Astrocyte of the hippocampus (primary cell): ENCODE measurements around the gene COL19A1.
"Not testable (repeated sequence)": the region's sequence is repeated elsewhere in the genome, so short reads cannot be mapped to it uniquely, and the experiment has no call there.

Experiments used
- DNase-seq: peaks from one replicate; pipeline ENCODE4 v3.0.0; 2011; ENCODE audit warnings: low read depth, low spot score

Gene COL19A1

DNA sequence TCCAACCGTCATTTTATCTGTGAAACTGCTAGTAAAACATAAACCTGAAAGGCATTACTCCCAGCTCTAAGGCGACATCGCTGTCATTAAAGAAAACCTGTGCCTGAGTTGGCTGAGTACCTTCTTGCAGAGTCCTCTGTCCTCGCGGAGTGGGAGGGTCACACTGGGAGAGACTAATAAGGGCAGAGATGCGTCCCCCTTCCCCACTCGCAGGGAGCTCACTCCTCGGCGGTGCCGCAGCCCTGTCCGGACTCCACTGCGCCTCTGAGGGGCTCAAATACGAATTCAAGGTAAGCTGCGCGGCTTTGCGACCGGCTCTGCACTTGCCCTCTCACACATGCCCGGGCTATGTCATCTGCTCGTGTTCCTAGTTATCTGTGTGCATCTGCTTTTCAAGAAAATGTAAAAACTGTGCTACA lies at the start of gene COL19A1:
Gene COL19A1, plus strand, starts transcription at position 206 of the 419 bp plus-strand sequence. CDS start 13,012 bp downstream, outside the sequence.
- DNase-seq: peak; percentile 29

GRCh38 chr6:69816569-69816968 lies 49.8 kb upstream of the COL19A1 start:
- no peak for DNase-seq

DNA sequence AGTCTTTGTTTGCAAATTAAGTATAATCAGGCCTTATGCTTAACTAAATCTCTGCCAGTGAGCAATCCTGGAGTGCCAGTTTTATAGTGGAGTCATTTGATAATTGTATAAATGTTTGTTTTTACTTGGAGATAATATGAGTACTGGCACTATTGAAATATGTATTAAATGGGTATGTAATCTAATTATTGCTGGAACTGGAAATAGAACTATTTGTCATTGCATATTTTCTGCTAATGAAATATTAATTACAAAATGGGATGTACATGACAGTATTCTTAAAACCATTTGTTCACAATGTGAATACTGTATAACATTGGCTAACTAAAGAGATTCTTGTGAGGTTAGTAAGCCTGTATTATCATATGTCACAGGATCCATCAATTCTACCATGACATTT lies 49.0 kb upstream of the COL19A1 start:
- no peak for DNase-seq

GRCh38 chr6:69818223-69818930 lies 48.0 kb upstream of the COL19A1 start:
- DNase-seq: no peak

GRCh38 chr6:69819138-69819537 lies 47.2 kb upstream of the COL19A1 start:
- DNase-seq: no peak

DNA sequence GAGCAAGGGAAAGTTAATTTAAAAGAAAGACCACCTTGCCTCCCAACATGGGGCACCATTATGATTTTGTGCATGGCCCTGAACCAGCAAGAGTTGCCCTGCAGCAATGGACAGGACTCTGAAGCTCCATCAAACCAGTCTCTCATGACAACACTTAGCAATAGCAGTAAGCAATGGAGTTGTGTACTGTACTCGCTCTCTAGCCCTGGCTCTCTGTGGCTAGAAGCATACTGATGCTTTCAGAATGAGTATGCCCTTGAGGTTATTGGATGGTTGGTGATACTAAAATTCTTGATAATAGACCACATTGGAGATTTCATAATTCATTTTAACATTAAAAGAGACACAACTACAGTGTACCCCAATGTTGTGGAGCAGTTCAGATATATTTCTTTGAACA lies 46.3 kb upstream of the COL19A1 start:
- no peak for DNase-seq

DNA sequence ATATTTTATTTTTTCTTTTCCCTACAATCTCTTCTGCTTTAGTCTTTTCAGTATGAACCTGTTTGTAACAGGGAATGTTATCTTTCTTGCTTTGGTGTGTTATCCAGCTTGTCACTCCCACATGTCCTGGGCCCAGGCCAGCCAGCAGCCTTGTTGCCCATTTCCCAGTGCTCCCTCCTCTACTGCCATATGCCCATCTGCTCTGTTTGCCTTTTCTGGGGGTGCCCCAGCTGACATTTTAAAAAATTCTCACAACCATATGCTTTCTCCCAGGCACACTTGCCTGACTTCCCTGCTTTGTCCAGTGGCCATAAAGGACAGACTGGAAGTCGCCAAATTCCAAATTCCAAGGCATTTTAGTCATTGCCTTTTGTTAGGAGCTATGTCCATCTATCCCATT lies 45.9 kb upstream of the COL19A1 start:
- DNase-seq: peak; percentile 29

DNA sequence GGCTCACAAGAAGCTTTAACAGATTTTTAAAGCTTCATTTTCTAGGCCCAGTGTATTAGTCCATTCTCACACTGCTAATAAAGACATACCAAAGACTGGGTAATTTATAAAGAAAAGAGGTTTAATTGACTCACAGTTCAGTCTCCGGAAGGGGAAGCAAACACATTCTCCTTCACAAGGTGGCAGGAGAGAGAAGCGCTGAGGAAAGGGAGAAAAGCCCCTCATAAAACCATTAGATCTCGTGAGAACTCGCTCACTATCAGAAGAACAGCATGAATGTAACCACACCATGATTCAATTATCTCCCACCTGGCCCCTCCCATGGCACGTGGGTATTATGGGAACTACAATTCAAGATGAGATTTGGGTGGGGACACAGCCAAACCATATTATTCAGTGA lies 42.0 kb upstream of the COL19A1 start:
- not testable (repeated sequence) for DNase-seq

DNA sequence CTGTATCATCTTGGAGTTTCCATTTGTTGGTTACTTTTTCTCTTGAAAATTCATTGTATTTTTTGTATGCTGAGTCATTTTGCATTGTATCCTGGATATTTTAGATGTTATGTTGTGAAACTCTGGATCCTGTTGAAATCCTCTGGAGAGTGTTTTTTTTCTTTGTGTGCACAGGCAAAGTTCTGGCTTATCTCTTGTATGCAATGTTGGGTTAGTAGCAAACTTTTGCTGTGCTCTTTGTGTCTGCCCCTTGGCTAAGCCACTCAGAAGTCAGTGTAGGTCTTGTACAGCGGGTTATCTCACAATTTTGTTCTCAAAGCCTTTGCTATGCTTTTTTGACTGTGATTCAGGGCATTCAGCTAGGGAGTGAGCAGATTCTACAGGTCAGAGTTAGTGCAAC lies 40.5 kb upstream of the COL19A1 start:
- peak; percentile 16 for DNase-seq

- peak; percentile 80 for DNase-seq
Observed at GRCh38 chr6:69827276-69827893, 39.0 kb upstream of the COL19A1 start.

GRCh38 chr6:69832558-69832957 lies 33.8 kb upstream of the COL19A1 start:
- no peak for DNase-seq

DNA sequence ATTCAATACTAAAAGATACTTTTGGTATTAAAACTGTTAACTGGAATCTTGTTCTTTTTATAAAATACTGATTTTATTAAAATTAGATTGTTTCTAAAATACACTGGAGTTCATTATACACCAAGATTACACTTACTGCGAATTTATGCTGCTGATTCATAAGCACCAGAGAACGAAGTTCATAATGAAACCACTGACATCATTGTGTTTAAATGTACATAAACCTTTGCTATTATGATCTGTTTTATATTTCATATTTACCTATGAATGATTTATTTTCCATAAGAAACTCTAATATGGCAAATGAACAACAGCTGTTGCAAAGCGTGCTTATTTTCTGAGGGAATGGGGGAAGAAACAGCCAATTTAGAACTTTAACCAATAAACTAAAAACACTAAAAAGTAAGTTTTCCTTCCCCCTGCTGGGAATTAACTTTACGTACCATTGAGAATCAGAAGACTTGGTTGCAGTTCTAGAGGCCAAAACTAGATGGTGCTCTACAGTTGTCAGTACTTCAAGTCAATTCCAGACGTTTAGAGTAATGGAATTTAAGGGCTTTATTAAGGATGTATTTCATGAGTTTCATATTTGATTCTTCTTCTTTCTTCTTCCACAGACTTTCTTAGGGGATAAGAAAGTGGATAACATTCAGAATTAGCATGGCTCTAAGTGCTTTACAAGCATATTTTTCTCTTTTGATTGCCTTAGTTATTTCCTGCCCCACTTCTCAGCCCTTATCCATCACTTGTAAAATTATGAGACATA lies 30.8 kb upstream of the COL19A1 start:
- DNase-seq: peak; percentile 68

DNA sequence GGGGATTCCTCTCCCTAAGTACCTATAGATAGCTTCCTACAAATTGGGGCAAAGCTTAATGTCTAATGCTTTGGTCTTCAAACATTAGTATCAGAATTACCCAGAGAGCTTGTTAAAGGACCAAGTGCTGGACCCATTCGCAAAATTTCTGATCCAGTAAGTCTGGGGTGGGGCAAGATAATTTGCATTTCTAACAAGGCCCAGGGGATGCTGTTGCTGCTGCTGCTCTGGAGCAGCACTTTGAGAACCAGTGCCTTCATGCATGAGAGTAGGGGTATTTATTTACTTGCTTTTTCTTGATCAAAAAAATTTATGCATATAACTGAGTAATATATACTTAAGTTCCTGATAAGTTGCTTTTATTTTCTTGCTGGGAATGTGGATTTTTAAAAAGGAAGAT lies 24.5 kb upstream of the COL19A1 start:
- DNase-seq: no peak

DNA sequence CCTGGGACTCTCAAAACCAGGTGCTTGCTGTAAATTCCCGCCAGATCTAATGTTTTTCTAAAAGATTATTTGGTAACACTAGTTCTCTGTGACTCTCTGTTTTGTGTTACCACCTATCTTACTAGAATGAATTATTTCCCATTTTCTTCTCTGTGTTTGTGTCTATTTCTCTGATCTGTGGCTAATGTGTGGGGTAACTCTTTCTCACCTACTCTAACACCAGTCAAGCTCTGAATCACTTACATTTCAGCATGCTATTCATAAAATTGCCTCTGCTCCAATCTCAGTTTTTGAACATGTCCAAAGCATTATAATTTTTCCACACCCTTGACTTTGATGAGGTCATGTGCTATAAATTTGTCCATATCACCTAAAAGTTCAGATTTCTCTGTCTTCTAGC lies 23.2 kb upstream of the COL19A1 start:
- DNase-seq: no peak

- DNase-seq: no peak
Observed at GRCh38 chr6:69846312-69846711, 20.0 kb upstream of the COL19A1 start.

DNA sequence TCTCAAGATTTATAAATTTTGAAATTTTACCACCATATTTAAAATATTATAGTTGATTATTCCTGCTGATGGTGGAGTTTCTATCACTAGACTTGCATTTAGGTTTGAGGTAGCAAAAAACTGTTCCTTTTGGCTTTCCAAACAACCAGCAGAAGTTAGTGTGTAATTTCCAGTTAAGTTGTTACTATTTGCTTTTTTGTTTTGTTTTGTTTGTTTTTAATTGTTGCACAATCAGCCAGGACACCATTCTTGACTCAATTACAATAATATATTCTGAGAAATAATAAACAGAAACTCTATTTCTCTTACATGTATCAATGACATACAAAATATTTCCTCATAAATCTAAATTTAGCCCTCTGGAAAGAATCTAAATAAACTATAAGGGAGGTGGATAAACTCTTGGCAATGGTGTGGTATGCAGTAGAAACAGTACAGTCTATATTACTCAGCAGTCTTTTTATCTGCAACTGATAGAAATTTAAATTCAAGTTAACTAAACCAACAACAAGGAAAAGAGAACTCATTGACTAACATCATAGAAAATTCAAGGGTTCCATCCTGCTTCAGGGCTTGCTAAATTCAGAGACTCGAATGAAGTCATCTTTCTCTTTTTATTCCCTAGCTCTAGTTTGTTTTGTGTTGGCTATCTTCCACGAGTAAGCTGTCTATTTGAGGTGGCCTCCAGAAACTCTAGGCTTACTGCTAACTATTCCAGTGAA lies 19.4 kb upstream of the COL19A1 start:
- DNase-seq: no peak

DNA sequence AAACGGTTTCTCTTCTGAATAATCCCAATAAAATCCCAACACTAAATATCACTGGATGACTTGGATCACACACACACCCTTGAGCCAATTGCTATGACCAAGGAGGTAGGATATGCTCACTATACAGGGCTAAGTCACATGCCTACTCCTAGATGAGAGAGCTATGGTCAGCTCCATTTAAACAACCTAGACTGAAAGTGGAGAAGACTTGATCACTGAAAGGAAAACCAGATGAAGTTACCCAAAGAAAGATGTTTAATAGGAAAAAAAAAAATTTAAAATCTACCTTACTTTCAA lies 18.9 kb upstream of the COL19A1 start:
- DNase-seq: no peak

- DNase-seq: no peak
Observed at GRCh38 chr6:69848552-69848951, 17.8 kb upstream of the COL19A1 start.

DNA sequence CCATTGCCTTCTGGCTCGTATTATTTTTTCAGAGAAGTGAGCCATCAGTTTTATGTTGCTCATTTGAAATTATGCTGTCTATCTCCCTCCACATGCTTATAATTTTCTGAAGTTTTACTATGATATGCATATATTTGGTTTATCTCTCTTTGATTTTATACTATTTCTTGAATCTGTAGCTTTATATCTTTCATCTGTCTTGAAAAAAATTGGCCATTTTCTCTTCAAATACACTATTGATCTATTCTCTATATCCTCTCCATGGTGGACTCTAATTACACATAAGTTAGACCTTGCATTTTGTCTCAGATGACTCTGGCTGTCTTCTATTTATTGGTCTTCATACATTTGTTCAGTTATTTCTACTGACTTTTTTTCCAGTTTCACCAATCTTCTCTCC lies 13.7 kb upstream of the COL19A1 start:
- no peak for DNase-seq

DNA sequence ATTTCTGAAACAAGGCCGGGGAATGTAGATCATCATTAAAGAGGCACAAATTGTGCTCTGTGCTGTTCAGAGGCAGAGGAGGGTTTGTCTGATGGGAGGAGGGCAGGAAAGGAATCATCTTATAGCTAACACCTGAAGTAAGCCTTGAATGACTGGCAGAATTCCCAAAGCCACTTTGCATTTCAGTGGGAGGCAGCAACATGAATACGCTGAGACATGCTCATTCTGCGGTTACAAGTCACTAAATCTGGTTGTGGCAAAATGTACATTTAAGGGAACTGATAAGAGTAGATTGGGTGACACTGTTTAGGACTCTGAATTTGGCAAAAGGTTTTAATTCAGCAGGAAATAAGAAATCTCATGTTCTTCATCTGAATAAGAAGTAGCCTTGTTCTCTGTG lies 4.4 kb upstream of the COL19A1 start:
- peak; percentile 11 for DNase-seq

DNA sequence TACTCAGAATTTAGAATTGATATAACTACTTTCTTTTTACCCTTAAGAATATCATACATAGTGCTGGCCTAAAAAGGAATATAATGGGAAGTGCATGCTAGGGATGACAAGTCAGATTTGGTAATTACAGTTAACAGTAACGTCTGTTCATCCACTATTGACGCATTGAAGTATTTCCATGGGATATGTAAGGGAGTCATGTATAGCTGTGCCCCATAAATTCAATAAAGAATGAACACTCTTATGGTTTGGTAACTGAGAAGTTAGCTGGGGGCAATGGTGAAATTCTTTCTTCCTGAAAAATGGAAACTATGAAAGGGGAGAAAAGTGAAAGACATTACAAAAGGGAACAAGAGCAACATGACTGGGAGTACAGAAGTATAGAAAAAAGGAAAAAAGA lies 2.6 kb upstream of the COL19A1 start:
- DNase-seq: no peak

- DNase-seq: peak; percentile 30
Observed at GRCh38 chr6:69865126-69865525, 1.2 kb upstream of the COL19A1 start.
